ENCODE measurements around the gene GNB2.
"Not testable (repeated sequence)": the region's sequence is repeated elsewhere in the genome, so short reads cannot be mapped to it uniquely, and the experiment has no call there.

The GNB2 gene

DNA sequence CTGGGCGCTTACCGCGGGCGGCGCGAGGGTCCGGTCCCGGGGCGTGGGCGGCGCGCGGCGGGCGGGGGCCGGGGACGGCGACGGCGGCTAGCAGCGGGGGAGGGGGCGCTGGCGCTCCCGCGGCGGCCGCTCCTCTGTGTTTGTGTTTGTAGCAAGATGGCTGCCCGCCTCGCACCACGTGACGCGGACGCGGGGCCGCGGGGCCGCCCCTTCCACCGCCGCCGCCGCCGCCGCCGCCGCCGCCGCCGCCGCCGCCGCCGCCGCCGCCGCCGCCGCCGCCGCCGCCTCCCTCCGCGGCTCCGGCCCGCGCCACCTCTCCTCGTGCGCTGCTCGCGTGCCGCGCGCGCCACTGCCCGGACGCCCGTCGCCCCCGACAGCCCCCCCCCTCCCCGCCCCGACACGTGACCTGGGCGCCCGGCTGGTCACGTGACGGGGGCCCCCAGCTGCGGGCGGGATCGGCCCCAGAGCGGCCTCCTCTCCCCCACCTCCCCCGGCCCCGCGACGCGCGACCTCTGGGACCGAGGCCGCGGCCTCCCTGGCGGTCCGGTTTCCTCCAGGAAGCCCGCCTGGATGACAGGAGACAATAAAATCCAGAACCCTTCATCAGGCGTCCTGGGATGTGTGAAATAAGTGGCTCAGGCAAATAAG, 20.7 kb downstream of the GNB2 start, which contains the start of gene GIGYF1:
Gene GIGYF1, minus strand, starts transcription at position 153 of the 648 bp plus-strand sequence. CDS start 6,012 bp downstream, outside the sequence.
- peak; percentile 39 to 52 for DNase-seq (ENCODE audit: low read depth in 1 of 2, low spot score in 1 of 2)

DNA sequence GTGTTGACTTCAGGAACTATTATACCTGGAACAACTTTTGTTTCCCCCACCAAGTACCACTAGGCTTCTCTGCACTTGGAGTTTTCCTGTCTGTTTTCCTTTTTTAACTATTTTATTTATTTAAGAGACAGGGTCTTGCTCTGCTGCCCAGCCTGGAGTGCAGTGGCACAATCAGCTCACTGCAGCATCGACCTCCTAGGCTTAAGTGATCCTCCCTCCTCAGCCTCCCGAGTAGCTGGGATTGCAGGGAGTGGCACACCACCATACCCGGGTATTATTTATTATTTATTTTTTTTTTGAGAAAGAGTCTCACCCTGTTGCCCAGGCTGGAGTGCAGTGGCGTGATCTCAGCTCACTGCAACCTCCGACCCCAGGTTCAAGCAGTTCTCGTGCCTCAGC, 22.6 kb downstream of the GNB2 start:
- no peak for DNase-seq (ENCODE audit: low read depth in 1 of 2, low spot score in 1 of 2)

- DNase-seq (ENCODE audit: low read depth in 1 of 2, low spot score in 1 of 2) = no peak
These were observed 25.5 kb downstream of the GNB2 start for GRCh38 chr7:100699018-100699417.

GRCh38 chr7:100701089-100701488, 27.5 kb downstream of the GNB2 start:
- DNase-seq (ENCODE audit: low read depth in 1 of 2, low spot score in 1 of 2) = not testable (repeated sequence)

DNA sequence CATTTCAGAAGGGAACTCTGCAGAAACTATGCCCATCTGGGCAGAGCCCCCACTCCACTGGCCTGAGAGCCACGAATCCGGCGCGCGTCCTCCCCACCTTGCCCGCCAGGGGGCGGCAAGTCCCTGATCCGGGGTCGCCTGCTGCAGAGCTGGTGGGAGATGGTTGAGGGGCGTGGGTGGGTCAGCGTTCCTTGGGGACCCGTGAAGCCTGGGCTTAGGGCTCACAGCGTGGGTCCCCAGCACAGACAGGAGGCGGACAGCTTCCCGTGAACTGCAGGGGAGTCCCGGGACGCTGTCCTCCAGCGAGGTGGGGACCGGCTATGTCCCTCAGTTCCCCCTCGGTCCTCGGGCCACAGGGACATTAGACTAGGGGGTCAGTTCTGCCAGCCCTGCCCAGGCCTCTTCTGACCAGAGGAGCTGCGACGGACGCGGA, 31.8 kb downstream of the GNB2 start:
- peak; percentile 65 to 75 for DNase-seq (ENCODE audit: low read depth in 1 of 2, low spot score in 1 of 2)

DNA sequence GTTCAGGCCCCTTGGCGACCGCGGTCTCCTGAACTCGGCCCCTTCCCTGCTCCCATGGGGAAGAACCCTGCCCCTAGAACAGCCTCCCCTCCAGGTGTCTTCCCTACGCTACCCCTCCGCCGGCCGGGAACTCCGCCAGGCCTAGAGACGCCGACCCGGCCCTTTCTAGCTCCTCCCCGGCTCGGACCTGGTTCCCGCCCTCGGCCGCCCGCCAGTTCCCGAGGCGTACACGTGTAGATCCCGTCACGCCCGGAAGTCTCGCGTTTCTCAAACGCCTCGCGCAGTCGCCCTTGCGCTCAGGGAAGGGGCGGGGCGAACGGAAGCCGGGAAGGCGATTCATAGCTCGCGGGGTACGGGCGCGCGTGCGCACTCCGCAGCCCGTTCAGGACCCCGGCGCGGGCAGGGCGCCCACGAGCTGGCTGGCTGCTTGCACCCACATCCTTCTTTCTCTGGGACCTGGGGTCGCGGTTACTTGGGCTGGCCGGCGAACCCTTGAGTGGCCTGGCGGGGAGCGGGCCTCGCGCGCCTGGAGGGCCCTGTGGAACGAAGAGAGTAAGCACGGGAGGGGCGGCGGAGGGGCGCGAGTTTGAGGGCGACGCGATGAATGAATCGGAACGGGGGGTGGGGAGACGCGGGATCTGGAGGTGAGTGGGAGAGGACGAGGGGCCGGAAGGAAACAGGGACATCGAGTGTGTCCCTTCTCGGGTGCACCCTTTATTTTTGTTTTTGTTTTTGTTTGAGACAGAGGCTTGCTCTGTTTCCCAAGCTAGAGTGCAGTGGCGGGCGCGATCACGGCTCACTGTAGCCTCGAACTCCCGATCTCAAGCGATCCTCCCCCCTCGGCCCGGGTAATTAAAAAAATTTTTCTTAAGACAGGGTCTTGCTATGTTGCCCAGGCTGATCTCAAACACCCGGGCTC, 32.5 kb downstream of the GNB2 start, which contains the start of gene POP7:
Gene POP7, plus strand, starts transcription at position 369 of the 919 bp plus-strand sequence. CDS start 710 bp downstream, outside the sequence.
- DNase-seq (ENCODE audit: low read depth in 1 of 2, low spot score in 1 of 2) = peak; percentile 98 to 99

DNA sequence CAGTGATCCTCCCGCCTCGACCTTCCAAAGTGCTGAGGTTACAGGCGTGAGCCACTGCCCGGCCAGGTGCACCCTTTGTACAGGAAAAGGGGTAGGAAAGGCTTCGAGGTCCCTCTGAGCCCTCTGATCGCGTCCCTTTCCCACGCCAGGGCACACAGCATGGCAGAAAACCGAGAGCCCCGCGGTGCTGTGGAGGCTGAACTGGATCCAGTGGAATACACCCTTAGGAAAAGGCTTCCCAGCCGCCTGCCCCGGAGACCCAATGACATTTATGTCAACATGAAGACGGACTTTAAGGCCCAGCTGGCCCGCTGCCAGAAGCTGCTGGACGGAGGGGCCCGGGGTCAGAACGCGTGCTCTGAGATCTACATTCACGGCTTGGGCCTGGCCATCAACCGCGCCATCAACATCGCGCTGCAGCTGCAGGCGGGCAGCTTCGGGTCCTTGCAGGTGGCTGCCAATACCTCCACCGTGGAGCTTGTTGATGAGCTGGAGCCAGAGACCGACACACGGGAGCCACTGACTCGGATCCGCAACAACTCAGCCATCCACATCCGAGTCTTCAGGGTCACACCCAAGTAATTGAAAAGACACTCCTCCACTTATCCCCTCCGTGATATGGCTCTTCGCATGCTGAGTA, 33.3 kb downstream of the GNB2 start:
- no peak for DNase-seq (ENCODE audit: low read depth in 1 of 2, low spot score in 1 of 2)

DNA sequence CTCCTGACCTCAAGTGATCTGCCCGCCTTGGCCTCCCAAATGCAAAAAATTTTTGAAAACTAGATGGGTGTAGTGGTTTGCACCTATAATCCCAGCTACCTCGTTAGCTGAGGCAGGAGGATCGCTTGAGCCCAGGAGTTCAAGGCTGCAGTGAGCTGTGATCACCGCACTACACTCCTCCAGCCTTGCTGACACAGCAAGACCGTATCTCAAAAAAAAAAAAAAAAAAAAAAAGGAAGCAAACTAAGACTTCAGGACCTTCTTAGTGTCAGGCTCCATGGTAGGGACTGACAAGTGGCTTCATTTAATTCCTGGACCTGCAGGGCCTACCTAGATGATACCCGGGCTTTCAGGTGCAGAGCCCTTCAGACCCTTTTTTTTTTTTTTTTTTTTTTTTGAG, 34.9 kb downstream of the GNB2 start:
- DNase-seq (ENCODE audit: low read depth in 1 of 2, low spot score in 1 of 2) = no peak

GRCh38 chr7:100710452-100710851, 36.9 kb downstream of the GNB2 start:
- no peak for DNase-seq (ENCODE audit: low read depth in 1 of 2, low spot score in 1 of 2)

DNA sequence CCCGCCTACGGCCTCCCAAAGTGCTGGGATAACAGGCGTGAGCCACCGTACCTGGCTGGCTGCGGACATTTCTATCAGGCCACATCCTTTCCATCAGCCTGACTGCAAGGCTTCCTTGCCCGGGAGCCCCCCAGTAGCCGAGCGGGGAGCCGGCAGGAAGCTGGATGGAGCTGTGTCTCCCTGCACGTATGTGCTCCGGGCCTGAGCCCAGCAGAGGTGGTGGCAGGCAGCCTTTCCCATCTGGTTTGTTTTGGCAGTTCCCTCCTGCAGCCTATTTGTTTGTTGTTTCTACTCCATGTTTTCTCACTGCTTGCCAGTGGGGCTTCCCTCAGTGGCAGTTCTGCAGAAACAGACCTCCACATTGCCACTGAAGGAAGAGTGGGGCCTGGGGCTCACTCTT, 37.8 kb downstream of the GNB2 start:
- DNase-seq (ENCODE audit: low read depth in 1 of 2, low spot score in 1 of 2) = no peak

- no peak for DNase-seq (ENCODE audit: low read depth in 1 of 2, low spot score in 1 of 2)
These were observed 41.2 kb downstream of the GNB2 start for GRCh38 chr7:100714725-100715124.

DNA sequence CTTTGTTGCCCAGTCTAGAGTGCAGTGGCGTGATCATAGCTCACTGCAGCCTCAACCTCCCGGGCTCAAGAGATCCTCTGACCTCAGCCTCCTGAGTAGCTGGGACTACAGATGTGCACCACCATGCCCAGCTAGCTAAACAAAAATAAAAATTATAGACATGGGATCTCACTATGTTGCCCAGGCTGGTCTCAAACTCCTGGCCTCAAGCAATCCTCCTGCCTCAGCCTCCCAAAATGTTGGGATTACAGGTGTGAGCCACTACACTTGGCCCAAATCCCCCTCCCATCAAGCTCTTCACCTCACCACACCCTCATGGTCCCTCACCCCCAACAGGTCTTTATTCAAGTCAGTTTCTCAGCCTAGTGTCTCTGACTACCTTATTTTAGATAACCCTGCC, 43.5 kb downstream of the GNB2 start:
- DNase-seq (ENCODE audit: low read depth in 1 of 2, low spot score in 1 of 2) = not testable (repeated sequence)

- DNase-seq (ENCODE audit: low read depth in 1 of 2, low spot score in 1 of 2) = no peak
These were observed 46.2 kb downstream of the GNB2 start for GRCh38 chr7:100719523-100720278.

GRCh38 chr7:100720279-100720670, 46.7 kb downstream of the GNB2 start, which contains the start of gene EPO:
TSS of gene EPO (plus strand) at chr7:100720468. CDS start at chr7:100720981, 513 bp downstream.
- no peak for DNase-seq (ENCODE audit: low read depth in 1 of 2, low spot score in 1 of 2)

- no peak for DNase-seq (ENCODE audit: low read depth in 1 of 2, low spot score in 1 of 2)
These were observed 47.3 kb downstream of the GNB2 start for GRCh38 chr7:100720671-100721504.

GRCh38 chr7:100721505-100721812, 47.9 kb downstream of the GNB2 start:
- no peak for DNase-seq (ENCODE audit: low read depth in 1 of 2, low spot score in 1 of 2)

DNA sequence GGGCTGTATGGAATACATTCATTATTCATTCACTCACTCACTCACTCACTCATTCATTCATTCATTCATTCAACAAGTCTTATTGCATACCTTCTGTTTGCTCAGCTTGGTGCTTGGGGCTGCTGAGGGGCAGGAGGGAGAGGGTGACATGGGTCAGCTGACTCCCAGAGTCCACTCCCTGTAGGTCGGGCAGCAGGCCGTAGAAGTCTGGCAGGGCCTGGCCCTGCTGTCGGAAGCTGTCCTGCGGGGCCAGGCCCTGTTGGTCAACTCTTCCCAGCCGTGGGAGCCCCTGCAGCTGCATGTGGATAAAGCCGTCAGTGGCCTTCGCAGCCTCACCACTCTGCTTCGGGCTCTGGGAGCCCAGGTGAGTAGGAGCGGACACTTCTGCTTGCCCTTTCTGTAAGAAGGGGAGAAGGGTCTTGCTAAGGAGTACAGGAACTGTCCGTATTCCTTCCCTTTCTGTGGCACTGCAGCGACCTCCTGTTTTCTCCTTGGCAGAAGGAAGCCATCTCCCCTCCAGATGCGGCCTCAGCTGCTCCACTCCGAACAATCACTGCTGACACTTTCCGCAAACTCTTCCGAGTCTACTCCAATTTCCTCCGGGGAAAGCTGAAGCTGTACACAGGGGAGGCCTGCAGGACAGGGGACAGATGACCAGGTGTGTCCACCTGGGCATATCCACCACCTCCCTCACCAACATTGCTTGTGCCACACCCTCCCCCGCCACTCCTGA, 49.1 kb downstream of the GNB2 start:
- DNase-seq (ENCODE audit: low read depth in 1 of 2, low spot score in 1 of 2) = no peak

- no peak for DNase-seq (ENCODE audit: low read depth in 1 of 2, low spot score in 1 of 2)
These were observed 50.3 kb downstream of the GNB2 start for GRCh38 chr7:100723732-100724275.

DNA sequence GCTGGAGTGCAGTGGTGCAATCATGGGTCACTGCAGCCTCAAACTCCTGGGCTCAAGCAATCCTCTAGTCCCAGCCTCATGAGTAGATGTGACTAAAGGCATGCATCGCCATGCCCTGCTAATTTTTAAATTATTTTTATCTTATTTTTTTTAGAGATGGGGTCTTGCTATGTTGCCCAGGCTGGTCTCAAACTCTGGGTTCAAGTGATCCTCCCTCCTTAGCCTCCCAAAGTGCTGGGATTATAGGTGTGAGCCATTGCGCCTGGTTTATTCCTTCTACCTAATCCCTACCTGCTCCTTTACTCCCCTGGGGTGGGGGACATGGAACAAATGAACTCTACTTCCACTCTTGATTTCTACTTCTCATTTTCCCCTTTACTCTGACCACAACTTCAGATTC, 50.8 kb downstream of the GNB2 start:
- DNase-seq (ENCODE audit: low read depth in 1 of 2, low spot score in 1 of 2) = not testable (repeated sequence)
